Measurements from ENCODE around the gene FSTL5. TPM values are rescaled to one million over a fixed set of nuclear protein-coding genes. Genes with fewer than 3 reads are reported as not detected.

The FSTL5 gene
- total RNA-seq, 2 donors from 2014 or later, result 0.24 to 1.1 TPM

DNA sequence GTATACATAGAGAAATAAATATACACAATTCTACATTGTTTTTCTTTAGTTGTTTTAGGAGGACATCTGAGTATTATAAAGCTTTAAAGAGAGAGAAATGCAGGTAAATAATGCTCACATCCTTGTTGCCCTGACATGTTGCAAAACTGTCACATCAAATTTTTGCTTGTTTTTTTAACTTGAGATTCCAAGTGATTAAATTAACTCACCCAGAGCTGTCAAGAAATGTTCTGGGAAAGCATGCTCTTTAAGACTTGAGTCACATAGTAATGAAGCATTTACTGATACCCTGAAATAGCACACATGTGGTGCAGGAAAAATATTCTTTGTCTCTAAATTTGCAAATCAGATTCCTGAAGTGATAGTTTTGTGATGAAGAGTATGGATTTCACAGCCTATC, 665.6 kb downstream of the FSTL5 start:
- no peak for DNase-seq
- Histone ChIP-seq H3K4me3 (ENCODE audit: low read length) (no peak overlapping the region), H3K9me3 (ENCODE audit: control insufficient read depth, low read length) (no peaks in the 10 kb centered on the region), H3K4me1 (ENCODE audit: control insufficient read depth, insufficient read depth, low read length) (no peaks in the 10 kb centered on the region), H3K9ac (ENCODE audit: extremely low read depth, low read length, poor library complexity, severe bottlenecking) (no peak overlapping the region), H3K27me3 (ENCODE audit: control insufficient read depth, insufficient read depth, low read length, poor library complexity, severe bottlenecking) (no peaks in the 10 kb centered on the region), H3K36me3 (ENCODE audit: control insufficient read depth, insufficient read depth, low read length) (no peaks in the 10 kb centered on the region), H3K27ac (ENCODE audit: low read depth, low read length) (no peak overlapping the region)
- no peaks in the 10 kb centered on the region for H3K9me3 Mint-ChIP-seq
- H3K27me3 Mint-ChIP-seq (ENCODE audit: insufficient read depth), result no peaks in the 10 kb centered on the region
- no peak overlapping the region for H3K27ac Mint-ChIP-seq
- H3K4me1 Mint-ChIP-seq, result no peaks in the 10 kb centered on the region
- TF ChIP-seq CTCF (conservative IDR thresholded peaks at IDR 0.05), result no peak
- no peaks in the 10 kb centered on the region for H3K36me3 Mint-ChIP-seq (ENCODE audit: low read depth)
- H3K4me3 Mint-ChIP-seq, result no peak overlapping the region

- Mint-ChIP-seq H3K4me1 (no peaks in the 10 kb centered on the region), H3K9me3 (no peaks in the 10 kb centered on the region), H3K36me3 (ENCODE audit: low read depth) (no peaks in the 10 kb centered on the region), H3K27me3 (ENCODE audit: insufficient read depth) (no peaks in the 10 kb centered on the region), H3K4me3 (no peak overlapping the region), H3K27ac (no peak overlapping the region)
- no peaks in the 10 kb centered on the region for H3K9me3 ChIP-seq (ENCODE audit: control insufficient read depth, low read length)
- no peak overlapping the region for H3K4me3 ChIP-seq (ENCODE audit: low read length)
- TF ChIP-seq CTCF (conservative IDR thresholded peaks at IDR 0.05), result no peak
- H3K4me1 ChIP-seq (ENCODE audit: control insufficient read depth, insufficient read depth, low read length), result no peaks in the 10 kb centered on the region
- DNase-seq, result no peak
- no peak overlapping the region for H3K9ac ChIP-seq (ENCODE audit: extremely low read depth, low read length, poor library complexity, severe bottlenecking)
- H3K27me3 ChIP-seq (ENCODE audit: control insufficient read depth, insufficient read depth, low read length, poor library complexity, severe bottlenecking), result no peaks in the 10 kb centered on the region
- no peak overlapping the region for H3K27ac ChIP-seq (ENCODE audit: low read depth, low read length)
- 92% methylated on average over 1 of the region's 1 CpG; no CpG with 5 or more reads in 1 of the 2 experiments for WGBS, 2 experiments (ENCODE audit: insufficient coverage in 1 of 2, insufficient read length in 1 of 2)
- H3K36me3 ChIP-seq (ENCODE audit: control insufficient read depth, insufficient read depth, low read length), result no peaks in the 10 kb centered on the region
Measured at GRCh38 chr4:161486461-161486860, 677.3 kb downstream of the FSTL5 start.

DNA sequence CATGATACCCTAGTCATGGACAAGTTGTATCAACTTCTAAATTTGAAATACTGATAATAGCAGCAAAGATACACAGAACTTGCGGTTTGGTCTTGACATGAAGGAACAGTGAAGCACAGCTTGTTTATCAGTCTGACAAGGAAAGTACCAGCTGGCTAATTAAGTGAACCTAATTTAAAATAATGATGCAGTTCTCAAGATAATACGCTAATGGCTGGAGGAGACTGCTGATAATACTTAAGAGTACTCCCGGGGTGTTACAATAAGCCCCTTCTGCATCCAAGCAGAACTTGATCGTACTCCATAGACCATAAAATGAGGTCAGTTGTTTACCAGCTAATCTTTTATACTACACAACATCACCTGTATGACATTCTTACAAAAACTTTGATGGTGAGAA, 697.5 kb downstream of the FSTL5 start:
- peaks cover 5% of the 10 kb centered on the region for H3K4me1 Mint-ChIP-seq
- Histone ChIP-seq H3K4me3 (ENCODE audit: low read length) (no peak overlapping the region), H3K4me1 (ENCODE audit: control insufficient read depth, insufficient read depth, low read length) (no peaks in the 10 kb centered on the region), H3K9ac (ENCODE audit: extremely low read depth, low read length, poor library complexity, severe bottlenecking) (no peak overlapping the region), H3K36me3 (ENCODE audit: control insufficient read depth, insufficient read depth, low read length) (no peaks in the 10 kb centered on the region), H3K27ac (ENCODE audit: low read depth, low read length) (no peak overlapping the region), H3K9me3 (ENCODE audit: control insufficient read depth, low read length) (no peaks in the 10 kb centered on the region), H3K27me3 (ENCODE audit: control insufficient read depth, insufficient read depth, low read length, poor library complexity, severe bottlenecking) (no peaks in the 10 kb centered on the region)
- no peak overlapping the region for H3K4me3 Mint-ChIP-seq
- no peak for DNase-seq
- TF ChIP-seq CTCF (conservative IDR thresholded peaks at IDR 0.05), result no peak
- no peak overlapping the region for H3K27ac Mint-ChIP-seq
- WGBS, 2 experiments (ENCODE audit: insufficient coverage in 1 of 2, insufficient read length in 1 of 2), result 83 to 89% methylated on average over 1 to 4 of the region's 4 CpGs
- H3K36me3 Mint-ChIP-seq (ENCODE audit: low read depth), result no peaks in the 10 kb centered on the region
- no peaks in the 10 kb centered on the region for H3K9me3 Mint-ChIP-seq
- no peaks in the 10 kb centered on the region for H3K27me3 Mint-ChIP-seq (ENCODE audit: insufficient read depth)

Measured in endodermal cell (in vitro differentiated cells).